CD4-positive, alpha-beta T cell treated with Interleukin-4 for 4 hours (primary cell): ENCODE data around the gene CD7.

Experiments
- DNase-seq: peaks from one replicate; pipeline ENCODE4 v3.0.0-alpha.2; 2020

CD7 gene

GRCh38 chr17:82314012-82314726 is 3.2 kb downstream of the CD7 start:
- DNase-seq = no peak

GRCh38 chr17:82313195-82314011 is 4.0 kb downstream of the CD7 start:
- DNase-seq = no peak

- DNase-seq = no peak
Observed at GRCh38 chr17:82311971-82312370, 5.4 kb downstream of the CD7 start.

GRCh38 chr17:82310877-82311276 is 6.5 kb downstream of the CD7 start:
- no peak for DNase-seq

GRCh38 chr17:82309656-82310570 is 7.5 kb downstream of the CD7 start:
- no peak for DNase-seq

- no peak for DNase-seq
Observed at GRCh38 chr17:82305727-82306300, 11.6 kb downstream of the CD7 start.

- no peak for DNase-seq
Observed at GRCh38 chr17:82304826-82305726, 12.3 kb downstream of the CD7 start.

GRCh38 chr17:82303944-82304808 is 13.2 kb downstream of the CD7 start:
- DNase-seq = no peak

GRCh38 chr17:82302991-82303943 is 14.1 kb downstream of the CD7 start:
- DNase-seq = peak; percentile 26

GRCh38 chr17:82302568-82302963 is 14.8 kb downstream of the CD7 start:
- DNase-seq = no peak

- peak; percentile 33 for DNase-seq
Observed at GRCh38 chr17:82301916-82302567, 15.4 kb downstream of the CD7 start.

GRCh38 chr17:82301300-82301915 is 16.0 kb downstream of the CD7 start:
- no peak for DNase-seq

- DNase-seq = peak; percentile 48
Observed at GRCh38 chr17:82300707-82301270, 16.6 kb downstream of the CD7 start.

GRCh38 chr17:82300228-82300627 is 17.2 kb downstream of the CD7 start:
- DNase-seq = no peak

- DNase-seq = no peak
Observed at GRCh38 chr17:82299452-82299851, 18.0 kb downstream of the CD7 start.

GRCh38 chr17:82298538-82299421 is 18.6 kb downstream of the CD7 start:
- no peak for DNase-seq
